Stimulated activated CD8-positive, alpha-beta memory T cell treated with anti-CD3 and anti-CD28 coated beads, Interleukin-7, amount 100 ng/mL, for 48 hours (primary cell): ENCODE results near the gene PKDREJ.

Experiments used
- DNase-seq, 2 donors: peaks; one replicate each; pipeline ENCODE4 v3.0.0-alpha.2; 2020; ENCODE audit warnings: low read depth in 1 of 2; ENCODE audit errors: extremely low read depth in 1 of 2

The PKDREJ gene

GRCh38 chr22:46240073-46240472, 23.1 kb downstream of the PKDREJ start:
- DNase-seq = no peak

- no peak for DNase-seq
Observed at GRCh38 chr22:46239261-46240048, 23.7 kb downstream of the PKDREJ start.

GRCh38 chr22:46238541-46238940, 24.6 kb downstream of the PKDREJ start:
- no peak for DNase-seq

- DNase-seq = no peak
Observed at GRCh38 chr22:46237453-46238124, 25.6 kb downstream of the PKDREJ start.

GRCh38 chr22:46234969-46235368, 28.2 kb downstream of the PKDREJ start:
- no peak for DNase-seq

GRCh38 chr22:46233231-46233630, 29.9 kb downstream of the PKDREJ start:
- no peak for DNase-seq

- DNase-seq = no peak
Observed at GRCh38 chr22:46230262-46230901, 32.8 kb downstream of the PKDREJ start.

- DNase-seq = no peak
Observed at GRCh38 chr22:46229701-46230100, 33.4 kb downstream of the PKDREJ start.

- no peak for DNase-seq
Observed at GRCh38 chr22:46226577-46226976, 36.6 kb downstream of the PKDREJ start.

GRCh38 chr22:46225631-46226030, 37.5 kb downstream of the PKDREJ start:
- DNase-seq = no peak

GRCh38 chr22:46224898-46225290, 38.2 kb downstream of the PKDREJ start:
- no peak for DNase-seq

- DNase-seq = no peak
Observed at GRCh38 chr22:46224044-46224897, 38.9 kb downstream of the PKDREJ start.

GRCh38 chr22:46220921-46221320, 42.2 kb downstream of the PKDREJ start:
- no peak for DNase-seq

- no peak for DNase-seq
Observed at GRCh38 chr22:46219636-46220035, 43.5 kb downstream of the PKDREJ start.

- DNase-seq = no peak
Observed at GRCh38 chr22:46214616-46215015, 48.5 kb downstream of the PKDREJ start.

- no peak for DNase-seq
Observed at GRCh38 chr22:46214149-46214548, 49.0 kb downstream of the PKDREJ start.

- DNase-seq = peak in 1 of 2 donors; percentile 23
Observed at GRCh38 chr22:46213052-46213451, 50.1 kb downstream of the PKDREJ start.

GRCh38 chr22:46212195-46212594, 50.9 kb downstream of the PKDREJ start:
- peak in 1 of 2 donors; percentile 14 for DNase-seq

- no peak for DNase-seq
Observed at GRCh38 chr22:46209262-46209661, 53.9 kb downstream of the PKDREJ start.
